ENCODE results near the gene NMRAL1. TPM values are rescaled to one million over a fixed set of nuclear protein-coding genes. Genes with fewer than 3 reads are reported as not detected.

NMRAL1 gene
- total and polyA plus RNA-seq, 3 experiments from 2014 or later, result 63.8 to 75.4 (median 65.8) TPM

GRCh38 chr16:4433914-4434787, 40.3 kb downstream of the NMRAL1 start:
- Mint-ChIP-seq H3K27me3 (no peaks in the 10 kb centered on the region), H3K27ac (peak overlapping the region in 4 of 8 donors; percentile 36 to 69 (median 52))
- peaks cover 35% of the 10 kb centered on the region for H3K36me3 ChIP-seq (ENCODE audit: insufficient read depth, low read length)

GRCh38 chr16:4433228-4433627, 41.2 kb downstream of the NMRAL1 start:
- Histone ChIP-seq H3K36me3 (ENCODE audit: insufficient read depth, low read length) (peaks cover 35% of the 10 kb centered on the region), H3K27me3 (ENCODE audit: insufficient read depth, low read length, poor library complexity, severe bottlenecking) (no peaks in the 10 kb centered on the region), H3K9me3 (ENCODE audit: low read length) (no peaks in the 10 kb centered on the region), H3K4me3 (ENCODE audit: low read length) (no peak overlapping the region), H3K4me1 (ENCODE audit: insufficient read depth, low read length) (no peaks in the 10 kb centered on the region), H3K27ac (ENCODE audit: low read depth, low read length) (peak overlapping the region; percentile 55)
- Mint-ChIP-seq H3K27me3 (no peaks in the 10 kb centered on the region), H3K9me3 (no peaks in the 10 kb centered on the region), H3K4me1 (peaks cover 16 to 17% (median 17%) of the 10 kb centered on the region in 3 donors), H3K27ac (peak overlapping the region in 5 of 8 donors; percentile 24 to 83 (median 29)), H3K36me3 (peaks cover 5 to 65% (median 21%) of the 10 kb centered on the region in 3 donors), H3K4me3 (peak overlapping the region in 2 of 7 donors; percentile 29 to 56)
- POLR2A ChIA-PET, result no interaction called here
- DNase-seq, result no peak
- CTCF ChIA-PET, result no interaction called here

More at GRCh38 chr16:4433914-4434787, 40.3 kb downstream of the NMRAL1 start:
- no peak overlapping the region for H3K4me3 ChIP-seq (ENCODE audit: low read length)
- H3K4me3 Mint-ChIP-seq, result no peak overlapping the region
- POLR2A ChIA-PET, result no interaction called here
- CTCF ChIA-PET, result interaction anchor here (1.3 kb wide), 1 partner anchor 25 kb away, joined by 3 read pairs; no protein-coding TSS in a partner anchor
- peaks cover 5 to 66% (median 18%) of the 10 kb centered on the region in 3 donors for H3K36me3 Mint-ChIP-seq
- H3K9me3 ChIP-seq (ENCODE audit: low read length), result no peaks in the 10 kb centered on the region
- no peaks in the 10 kb centered on the region for H3K4me1 ChIP-seq (ENCODE audit: insufficient read depth, low read length)
- DNase-seq, result no peak
- peaks cover 12 to 13% (median 12%) of the 10 kb centered on the region in 3 donors for H3K4me1 Mint-ChIP-seq
- no peaks in the 10 kb centered on the region for H3K9me3 Mint-ChIP-seq
- H3K27me3 ChIP-seq (ENCODE audit: insufficient read depth, low read length, poor library complexity, severe bottlenecking), result no peaks in the 10 kb centered on the region
- peak overlapping the region; percentile 68 for H3K27ac ChIP-seq (ENCODE audit: low read depth, low read length)

GRCh38 chr16:4431023-4431422, 43.4 kb downstream of the NMRAL1 start:
- peaks cover 19% of the 10 kb centered on the region for H3K36me3 ChIP-seq (ENCODE audit: insufficient read depth, low read length)
- POLR2A ChIA-PET, result no interaction called here
- H3K36me3 Mint-ChIP-seq, result peaks cover 2 to 54% (median 15%) of the 10 kb centered on the region in 3 donors
- no peak overlapping the region for H3K4me3 ChIP-seq (ENCODE audit: low read length)
- peaks cover 31 to 34% (median 33%) of the 10 kb centered on the region in 3 donors for H3K4me1 Mint-ChIP-seq
- H3K27me3 ChIP-seq (ENCODE audit: insufficient read depth, low read length, poor library complexity, severe bottlenecking), result no peaks in the 10 kb centered on the region
- H3K9me3 Mint-ChIP-seq, result no peaks in the 10 kb centered on the region
- CTCF ChIA-PET, result no interaction called here
- no peak overlapping the region for H3K4me3 Mint-ChIP-seq
- peaks cover 16% of the 10 kb centered on the region for H3K4me1 ChIP-seq (ENCODE audit: insufficient read depth, low read length)
- DNase-seq, result no peak
- H3K27me3 Mint-ChIP-seq, result no peaks in the 10 kb centered on the region
- no peak overlapping the region for H3K27ac ChIP-seq (ENCODE audit: low read depth, low read length)
- no peaks in the 10 kb centered on the region for H3K9me3 ChIP-seq (ENCODE audit: low read length)
- H3K27ac Mint-ChIP-seq, result peak overlapping the region in 4 of 8 donors; percentile 12 to 76 (median 40)

GRCh38 chr16:4428500-4428899, 45.9 kb downstream of the NMRAL1 start:
- Mint-ChIP-seq H3K9me3 (peaks cover 0 to 2% (median 0%) of the 10 kb centered on the region in 5 donors), H3K27me3 (peaks cover 0 to 3% of the 10 kb centered on the region in 2 donors), H3K4me1 (peaks cover 31 to 42% (median 40%) of the 10 kb centered on the region in 3 donors), H3K36me3 (peaks cover 0 to 41% (median 7%) of the 10 kb centered on the region in 3 donors), H3K27ac (peak overlapping the region in 3 of 8 donors; percentile 12 to 51 (median 49)), H3K4me3 (no peak overlapping the region)
- no peak overlapping the region for H3K4me3 ChIP-seq (ENCODE audit: low read length)
- no peak overlapping the region for H3K27ac ChIP-seq (ENCODE audit: low read depth, low read length)
- H3K27me3 ChIP-seq (ENCODE audit: insufficient read depth, low read length, poor library complexity, severe bottlenecking), result no peaks in the 10 kb centered on the region
- ChIA-PET POLR2A (interaction anchor here (0.7 kb wide), 1 partner anchor 13 kb away, joined by 3 read pairs; the partner anchor contains the start of gene CORO7), CTCF (interaction anchor here (1.6 kb wide), 1 partner anchor 9 kb away, joined by 4 read pairs; no protein-coding TSS in a partner anchor)
- H3K9me3 ChIP-seq (ENCODE audit: low read length), result no peaks in the 10 kb centered on the region
- no peak for DNase-seq
- H3K4me1 ChIP-seq (ENCODE audit: insufficient read depth, low read length), result peaks cover 23% of the 10 kb centered on the region
- H3K36me3 ChIP-seq (ENCODE audit: insufficient read depth, low read length), result peaks cover 10% of the 10 kb centered on the region

- H3K36me3 ChIP-seq (ENCODE audit: insufficient read depth, low read length), result peaks cover 5% of the 10 kb centered on the region
- Mint-ChIP-seq H3K27ac (peak overlapping the region; percentile 93 to 100 (median 99)), H3K27me3 (peaks cover 0 to 3% of the 10 kb centered on the region in 2 donors), H3K4me1 (peaks cover 27 to 40% (median 38%) of the 10 kb centered on the region in 3 donors), H3K9me3 (peaks cover 0 to 2% (median 0%) of the 10 kb centered on the region in 5 donors), H3K4me3 (peak overlapping the region; percentile 91 to 100 (median 98)), H3K36me3 (peaks cover 0 to 34% (median 5%) of the 10 kb centered on the region in 3 donors)
- H3K4me1 ChIP-seq (ENCODE audit: insufficient read depth, low read length), result peaks cover 23% of the 10 kb centered on the region
- H3K4me3 ChIP-seq (ENCODE audit: low read length), result peak overlapping the region; percentile 94
- H3K27ac ChIP-seq (ENCODE audit: low read depth, low read length), result peak overlapping the region; percentile 98
- no peaks in the 10 kb centered on the region for H3K27me3 ChIP-seq (ENCODE audit: insufficient read depth, low read length, poor library complexity, severe bottlenecking)
- ChIA-PET POLR2A (no interaction called here), CTCF (interaction anchor here (1.6 to 2.0 kb wide), 2 partner anchors 8 to 24 kb away, joined by 4 to 8 read pairs; no protein-coding TSS in a partner anchor)
- no peak for DNase-seq
- H3K9me3 ChIP-seq (ENCODE audit: low read length), result no peaks in the 10 kb centered on the region
Observed at GRCh38 chr16:4426722-4427372, 47.6 kb downstream of the NMRAL1 start.

GRCh38 chr16:4426021-4426684, 48.3 kb downstream of the NMRAL1 start:
- ChIA-PET POLR2A (no interaction called here), CTCF (interaction anchor here (2.0 kb wide), 1 partner anchor 23 kb away, joined by 8 read pairs; no protein-coding TSS in a partner anchor)
- H3K9me3 Mint-ChIP-seq, result peaks cover 0 to 2% (median 0%) of the 10 kb centered on the region in 5 donors
- H3K27me3 Mint-ChIP-seq, result peaks cover 0 to 3% of the 10 kb centered on the region in 2 donors
- H3K4me1 Mint-ChIP-seq, result peaks cover 27 to 40% (median 35%) of the 10 kb centered on the region in 3 donors
- Histone ChIP-seq H3K4me1 (ENCODE audit: insufficient read depth, low read length) (peaks cover 23% of the 10 kb centered on the region), H3K36me3 (ENCODE audit: insufficient read depth, low read length) (no peaks in the 10 kb centered on the region), H3K9me3 (ENCODE audit: low read length) (no peaks in the 10 kb centered on the region), H3K4me3 (ENCODE audit: low read length) (peak overlapping the region; percentile 94), H3K27ac (ENCODE audit: low read depth, low read length) (peak overlapping the region; percentile 98), H3K27me3 (ENCODE audit: insufficient read depth, low read length, poor library complexity, severe bottlenecking) (no peaks in the 10 kb centered on the region)
- peak overlapping the region; percentile 93 to 100 (median 99) for H3K27ac Mint-ChIP-seq
- peaks cover 0 to 29% (median 5%) of the 10 kb centered on the region in 3 donors for H3K36me3 Mint-ChIP-seq
- H3K4me3 Mint-ChIP-seq, result peak overlapping the region; percentile 91 to 100 (median 98)
- no peak for DNase-seq

- peaks cover 0 to 2% (median 0%) of the 10 kb centered on the region in 5 donors for H3K9me3 Mint-ChIP-seq
- ChIA-PET CTCF (no interaction called here), POLR2A (no interaction called here)
- no peaks in the 10 kb centered on the region for H3K27me3 ChIP-seq (ENCODE audit: insufficient read depth, low read length, poor library complexity, severe bottlenecking)
- peaks cover 0 to 24% (median 4%) of the 10 kb centered on the region in 3 donors for H3K36me3 Mint-ChIP-seq
- H3K27ac ChIP-seq (ENCODE audit: low read depth, low read length), result peak within 1 kb of the TSS; percentile 98
- H3K4me3 Mint-ChIP-seq, result peak within 1 kb of the TSS; percentile 91 to 100 (median 98)
- peak within 1 kb of the TSS; percentile 93 to 100 (median 100) for H3K27ac Mint-ChIP-seq
- H3K27me3 Mint-ChIP-seq, result peaks cover 0 to 3% of the 10 kb centered on the region in 2 donors
- no peaks in the 10 kb centered on the region for H3K9me3 ChIP-seq (ENCODE audit: low read length)
- DNase-seq, result peak; percentile 90 to 95 (median 95)
- peaks cover 23% of the 10 kb centered on the region for H3K4me1 ChIP-seq (ENCODE audit: insufficient read depth, low read length)
- no peaks in the 10 kb centered on the region for H3K36me3 ChIP-seq (ENCODE audit: insufficient read depth, low read length)
- peaks cover 26 to 37% (median 33%) of the 10 kb centered on the region in 3 donors for H3K4me1 Mint-ChIP-seq
- peak within 1 kb of the TSS; percentile 94 for H3K4me3 ChIP-seq (ENCODE audit: low read length)
Observed at GRCh38 chr16:4425378-4426020, 48.9 kb downstream of the NMRAL1 start, which contains the start of gene DNAJA3. Gene DNAJA3 (plus strand): TSS chr16:4425868. CDS start chr16:4425882, 14 bp downstream.
